Stimulated activated CD4-positive, alpha-beta T cell treated with anti-CD3 and anti-CD28 coated beads, Interleukin-15, amount 100 ng/mL, for 1 hour (primary cell): ENCODE data around the gene TPSD1.
"Not testable (repeated sequence)": the region's sequence is repeated elsewhere in the genome, so short reads cannot be mapped to it uniquely, and the experiment has no call there.

Experiments used
- DNase-seq, 2 donors: peaks; one replicate each; pipeline ENCODE4 v3.0.0-alpha.2; 2020; ENCODE audit warnings: low read depth in 1 of 2, low spot score in 1 of 2

TPSD1 gene

DNA sequence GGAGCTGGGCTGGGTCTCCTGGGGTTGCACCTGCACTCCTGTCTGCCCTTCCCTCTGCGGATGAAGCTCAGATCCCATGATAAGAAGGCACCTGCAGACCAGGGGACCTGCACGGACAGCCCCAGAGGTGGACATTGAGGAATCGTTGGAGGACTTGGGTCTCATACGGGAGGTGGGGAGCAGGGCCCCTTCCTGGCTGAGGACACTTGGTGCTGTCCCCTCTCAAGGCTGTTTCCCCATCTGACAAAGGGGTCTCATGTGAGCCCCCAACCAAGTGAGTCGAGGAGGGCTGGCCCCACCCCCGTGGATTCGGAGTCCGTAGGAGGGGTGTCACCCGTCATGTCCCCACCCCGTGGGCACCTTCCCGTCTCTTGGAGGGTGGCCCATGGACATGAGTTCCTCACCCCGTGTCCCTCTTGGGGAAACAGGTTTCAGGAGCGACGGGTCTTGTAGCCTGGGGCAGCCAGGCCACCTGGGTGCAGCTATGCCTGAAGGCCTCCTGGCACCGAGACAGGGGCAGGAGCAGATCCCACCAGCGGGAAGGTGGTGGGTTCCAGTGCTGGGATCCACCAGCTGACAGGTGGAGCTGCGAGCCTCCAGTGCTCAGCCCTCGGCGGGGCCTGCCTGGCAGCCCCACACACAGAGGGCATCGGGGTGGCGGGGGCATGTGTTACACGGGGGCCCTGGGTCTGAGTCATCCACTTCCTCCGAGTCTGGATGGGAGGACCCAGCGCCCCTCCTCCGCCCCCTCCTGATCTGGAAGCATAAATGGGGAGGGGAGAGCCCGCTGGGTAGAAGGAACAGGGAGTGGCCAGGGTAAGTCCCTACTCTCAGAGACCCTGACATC is at the start of gene TPSD1:
Gene TPSD1 (plus strand): TSS at position 794 of the 847 bp plus-strand sequence. CDS start 212 bp downstream, outside the sequence.
- not testable (repeated sequence) for DNase-seq

DNA sequence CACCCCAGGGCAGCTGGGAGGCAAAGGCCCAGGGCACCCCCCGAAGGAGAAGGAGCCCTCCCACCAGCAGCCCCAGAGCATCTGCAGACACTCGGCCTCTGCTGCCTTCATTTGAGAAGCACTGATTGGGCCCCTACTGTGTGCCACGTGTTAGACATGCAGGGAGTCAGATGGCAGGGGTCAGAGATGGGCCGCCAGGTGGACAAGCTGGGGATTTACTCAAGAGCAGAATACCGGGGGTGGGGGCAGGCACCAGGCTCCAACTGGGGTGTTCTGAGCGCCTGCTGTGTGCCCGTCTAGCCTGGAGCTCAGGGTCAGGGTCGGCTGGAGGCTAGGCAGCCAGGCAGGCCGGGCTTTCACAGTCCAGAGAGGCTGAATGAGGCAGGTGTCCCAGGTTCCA is 49.5 kb upstream of the TPSD1 start:
- no peak for DNase-seq

DNA sequence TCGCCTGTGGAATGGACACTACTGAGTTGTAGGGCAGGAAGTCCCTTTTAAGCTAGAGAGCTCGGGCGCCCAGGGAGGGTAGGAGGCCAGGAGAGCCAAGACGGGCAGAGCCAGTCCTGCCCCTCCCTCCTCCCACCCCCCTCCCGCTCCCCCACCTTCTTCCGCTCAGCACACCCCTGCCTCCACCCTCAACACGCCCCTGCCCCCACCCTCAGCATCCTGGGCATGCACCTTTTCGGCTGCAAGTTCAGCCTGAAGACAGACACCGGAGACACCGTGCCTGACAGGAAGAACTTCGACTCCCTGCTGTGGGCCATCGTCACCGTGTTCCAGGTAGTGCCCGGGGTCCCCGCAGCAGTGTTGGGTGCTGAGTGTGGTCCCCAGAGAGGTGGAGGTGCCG is 49.1 kb upstream of the TPSD1 start:
- DNase-seq = no peak

DNA sequence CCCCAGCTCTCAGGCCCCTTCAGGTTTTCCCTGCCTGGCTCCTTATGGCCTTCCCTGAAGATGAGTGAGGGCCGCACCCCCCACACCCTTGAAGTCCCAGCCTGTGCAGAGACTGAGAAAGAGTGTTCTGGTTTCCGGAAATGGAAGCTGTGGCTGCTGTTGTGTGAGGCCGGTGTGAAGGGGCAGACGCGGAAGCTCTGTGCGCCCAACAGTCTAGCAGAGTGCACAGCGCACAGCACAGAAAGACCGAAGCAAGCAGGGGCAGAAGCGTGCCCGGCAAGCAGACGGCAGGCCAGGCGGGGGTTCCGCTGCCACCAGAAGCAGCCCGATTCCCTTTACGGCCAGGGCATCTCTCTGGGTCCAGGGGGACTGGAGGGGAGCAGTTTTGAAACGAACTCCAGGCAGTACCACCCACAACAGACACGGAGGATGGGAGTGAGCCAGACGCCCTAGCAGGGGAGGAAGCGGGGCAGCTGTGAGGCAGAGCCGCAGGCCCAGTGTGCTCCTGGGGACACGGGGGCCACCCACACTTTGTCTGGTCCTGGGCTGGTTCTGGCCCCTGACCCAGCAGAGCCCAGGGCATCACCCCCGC is 47.5 kb upstream of the TPSD1 start:
- no peak for DNase-seq

DNA sequence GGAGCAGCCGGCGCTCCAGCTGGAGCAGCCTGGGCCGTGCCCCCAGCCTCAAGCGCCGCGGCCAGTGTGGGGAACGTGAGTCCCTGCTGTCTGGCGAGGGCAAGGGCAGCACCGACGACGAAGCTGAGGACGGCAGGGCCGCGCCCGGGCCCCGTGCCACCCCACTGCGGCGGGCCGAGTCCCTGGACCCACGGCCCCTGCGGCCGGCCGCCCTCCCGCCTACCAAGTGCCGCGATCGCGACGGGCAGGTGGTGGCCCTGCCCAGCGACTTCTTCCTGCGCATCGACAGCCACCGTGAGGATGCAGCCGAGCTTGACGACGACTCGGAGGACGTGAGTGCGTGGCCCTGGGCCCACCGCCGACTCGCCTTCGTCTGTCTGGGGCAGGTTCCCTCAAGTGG is 46.8 kb upstream of the TPSD1 start:
- no peak for DNase-seq

DNA sequence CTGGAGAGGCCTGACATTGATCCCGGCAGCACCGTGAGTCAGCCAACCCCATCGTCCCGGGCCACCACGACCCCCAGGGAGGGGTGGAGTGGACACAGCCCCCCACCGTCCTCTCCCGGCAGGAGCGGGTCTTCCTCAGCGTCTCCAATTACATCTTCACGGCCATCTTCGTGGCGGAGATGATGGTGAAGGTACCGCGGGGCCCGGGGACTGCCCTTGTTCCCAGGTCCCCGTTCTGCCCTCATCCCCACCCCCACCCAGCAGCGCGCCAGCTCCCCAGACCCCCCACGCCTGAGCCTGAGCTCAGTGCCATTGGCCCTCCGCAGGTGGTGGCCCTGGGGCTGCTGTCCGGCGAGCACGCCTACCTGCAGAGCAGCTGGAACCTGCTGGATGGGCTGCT is 45.4 kb upstream of the TPSD1 start:
- DNase-seq = no peak

DNA sequence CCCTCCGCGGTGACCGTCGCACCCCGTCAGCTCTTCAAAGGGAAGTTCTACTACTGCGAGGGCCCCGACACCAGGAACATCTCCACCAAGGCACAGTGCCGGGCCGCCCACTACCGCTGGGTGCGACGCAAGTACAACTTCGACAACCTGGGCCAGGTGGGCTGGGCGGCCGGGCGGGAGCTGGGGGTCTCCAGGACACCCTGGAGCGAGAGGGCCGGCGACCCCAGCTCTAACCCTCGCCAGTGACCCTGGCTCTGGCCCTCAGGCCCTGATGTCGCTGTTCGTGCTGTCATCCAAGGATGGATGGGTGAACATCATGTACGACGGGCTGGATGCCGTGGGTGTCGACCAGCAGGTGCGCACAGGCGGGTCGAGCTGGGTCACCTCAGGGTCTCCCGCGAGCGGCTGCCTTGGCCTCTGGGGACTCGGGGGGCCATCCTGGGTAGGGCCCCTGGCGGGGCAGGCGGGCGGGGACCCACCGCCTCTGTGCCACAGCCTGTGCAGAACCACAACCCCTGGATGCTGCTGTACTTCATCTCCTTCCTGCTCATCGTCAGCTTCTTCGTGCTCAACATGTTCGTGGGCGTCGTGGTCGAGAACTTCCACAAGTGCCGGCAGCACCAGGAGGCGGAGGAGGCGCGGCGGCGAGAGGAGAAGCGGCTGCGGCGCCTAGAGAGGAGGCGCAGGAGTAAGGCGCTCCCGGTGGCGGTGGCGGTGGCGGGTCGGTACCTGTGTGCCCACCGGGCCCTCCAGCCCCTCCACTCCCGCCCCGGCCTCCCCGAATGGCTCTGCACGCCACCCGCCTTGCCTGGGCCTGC is 44.2 kb upstream of the TPSD1 start:
- DNase-seq = no peak

DNA sequence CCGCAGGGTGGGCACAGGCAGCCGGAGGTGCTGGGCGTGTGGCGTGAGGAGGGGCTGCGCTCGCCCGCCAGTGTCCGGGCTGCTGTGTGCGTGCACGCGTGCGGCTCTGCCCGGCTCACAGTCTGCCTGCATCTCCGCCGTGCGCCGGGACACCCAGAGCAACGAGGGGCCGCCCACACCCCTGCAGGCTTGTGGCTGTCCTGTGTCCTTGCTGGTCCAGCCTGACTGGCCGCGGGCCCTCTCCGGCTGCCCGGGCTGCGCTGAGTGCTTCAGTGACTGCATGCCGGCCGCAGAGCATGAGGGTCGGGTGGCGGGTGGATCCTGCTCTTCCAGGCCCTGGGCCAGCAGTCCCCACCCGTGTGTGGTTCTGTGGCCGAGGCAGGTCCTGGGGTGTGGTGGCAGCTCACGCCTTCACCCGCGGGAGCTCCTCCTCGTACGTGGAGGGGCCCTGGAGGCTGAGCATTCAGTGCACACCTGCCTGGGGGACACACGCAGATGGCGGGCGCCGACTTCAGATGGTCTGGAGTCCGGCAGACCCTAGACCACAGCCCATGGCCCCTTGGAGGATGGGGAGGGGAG is 43.2 kb upstream of the TPSD1 start:
- no peak for DNase-seq

DNA sequence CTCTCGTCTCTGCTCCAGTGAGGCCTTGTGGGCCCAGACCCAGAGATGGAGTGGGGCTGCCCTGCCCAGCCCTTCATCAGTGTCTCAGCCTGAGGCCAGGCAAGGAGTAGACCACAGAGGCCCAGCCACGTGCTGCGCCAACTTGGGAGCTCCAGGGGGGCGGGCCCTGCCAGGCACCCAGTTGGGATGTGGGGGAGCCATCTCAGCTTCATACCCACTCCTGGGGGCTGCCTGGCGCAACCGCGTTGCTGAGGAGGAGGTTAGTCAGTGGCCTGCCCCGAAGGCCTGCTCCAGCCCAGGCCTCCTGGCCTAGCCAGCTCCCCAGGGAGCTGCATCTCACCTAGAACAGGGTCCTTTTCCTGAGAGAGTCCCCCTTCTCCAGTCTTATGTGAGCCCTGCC is 42.6 kb upstream of the TPSD1 start:
- no peak for DNase-seq

DNA sequence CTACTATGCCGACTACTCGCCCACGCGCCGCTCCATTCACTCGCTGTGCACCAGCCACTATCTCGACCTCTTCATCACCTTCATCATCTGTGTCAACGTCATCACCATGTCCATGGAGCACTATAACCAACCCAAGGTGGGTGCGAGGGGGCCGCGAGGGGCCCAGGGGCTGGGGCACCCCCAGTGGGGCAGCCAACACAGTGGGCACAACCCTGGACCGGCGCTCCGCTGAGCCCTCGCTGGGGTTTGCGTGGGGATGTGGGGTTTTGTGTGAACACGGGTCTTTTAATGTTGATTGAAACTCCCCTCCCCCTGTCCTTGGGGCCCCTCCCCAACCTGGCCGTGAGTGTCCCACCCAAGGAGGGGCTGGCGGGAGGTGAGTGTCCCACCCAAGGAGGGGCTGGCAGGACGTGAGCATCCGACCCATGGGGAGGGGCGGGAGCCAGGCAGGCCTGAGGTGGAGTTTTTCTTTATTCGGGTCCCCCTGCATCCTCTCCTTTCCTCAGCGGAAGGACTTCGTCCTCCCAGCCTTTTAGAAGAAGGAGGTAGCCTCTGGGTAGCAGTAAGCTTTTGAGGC is 42.0 kb upstream of the TPSD1 start:
- no peak for DNase-seq

DNA sequence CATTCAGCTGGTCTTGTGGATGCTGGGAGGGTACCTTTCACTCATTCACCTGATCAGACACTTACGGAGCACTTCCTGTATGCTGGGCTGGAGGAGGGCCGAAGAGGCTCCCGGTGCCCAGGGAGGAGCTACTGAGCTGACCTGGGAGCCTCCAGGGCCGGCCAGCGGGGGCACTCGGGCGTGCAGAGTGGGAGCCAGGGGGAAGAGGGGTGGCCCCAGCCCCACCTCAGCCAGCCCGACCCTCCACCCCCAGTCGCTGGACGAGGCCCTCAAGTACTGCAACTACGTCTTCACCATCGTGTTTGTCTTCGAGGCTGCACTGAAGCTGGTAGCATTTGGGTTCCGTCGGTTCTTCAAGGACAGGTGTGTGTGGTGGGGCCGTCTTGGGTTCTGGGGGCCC is 41.1 kb upstream of the TPSD1 start:
- DNase-seq = no peak

DNA sequence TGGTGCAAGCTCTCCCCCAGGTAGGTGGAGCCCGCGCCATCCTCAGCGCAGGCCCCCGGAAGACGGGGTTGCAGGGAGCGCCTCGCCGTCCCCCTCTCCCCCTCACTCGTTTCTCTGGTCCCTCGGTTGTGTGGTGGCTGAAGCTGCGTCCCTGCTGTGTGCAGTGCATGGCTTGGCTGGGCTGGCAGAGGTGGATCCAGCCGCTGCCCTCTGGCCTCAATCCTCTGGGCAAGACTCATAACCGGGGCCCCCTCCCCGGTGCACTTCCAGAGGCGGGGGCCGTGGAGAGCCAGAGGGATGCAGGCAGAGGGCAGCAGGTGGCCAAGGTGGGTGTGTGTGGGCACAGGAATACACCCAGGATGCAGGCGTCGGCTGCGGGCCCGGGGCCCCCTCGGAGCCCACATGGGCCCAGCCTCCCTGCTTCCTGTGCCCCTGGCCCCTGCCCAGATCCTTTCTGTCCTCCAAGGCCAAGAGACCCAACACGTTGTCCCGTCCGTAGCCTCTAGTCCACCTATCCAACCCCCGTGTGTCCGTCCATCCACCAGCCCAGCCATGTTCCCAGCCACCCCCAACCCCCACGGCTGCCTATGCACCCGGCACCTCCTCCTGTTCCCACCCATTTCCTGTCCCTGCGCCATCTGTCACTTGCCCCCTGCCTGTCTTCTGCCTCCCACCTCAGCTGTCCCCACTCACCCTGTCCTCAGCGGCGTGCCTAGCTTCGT is 40.1 kb upstream of the TPSD1 start:
- DNase-seq = no peak

DNA sequence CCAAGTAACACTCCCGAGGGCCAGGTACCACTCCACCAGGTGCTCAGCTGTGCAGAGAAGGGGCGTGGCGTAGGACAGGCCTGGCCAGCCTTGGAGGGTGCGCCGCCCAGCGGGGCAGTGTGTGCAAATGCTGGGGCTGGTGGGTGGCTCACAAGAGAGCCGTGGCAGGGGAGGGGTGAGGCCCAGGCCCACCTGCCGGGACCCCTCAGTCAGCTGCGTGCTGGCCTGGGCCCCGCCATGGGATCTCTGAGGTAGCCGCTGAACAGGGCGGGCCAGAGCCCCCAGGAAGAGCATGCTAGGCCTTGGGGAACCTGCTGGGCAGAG is 39.6 kb upstream of the TPSD1 start:
- DNase-seq = no peak

DNA sequence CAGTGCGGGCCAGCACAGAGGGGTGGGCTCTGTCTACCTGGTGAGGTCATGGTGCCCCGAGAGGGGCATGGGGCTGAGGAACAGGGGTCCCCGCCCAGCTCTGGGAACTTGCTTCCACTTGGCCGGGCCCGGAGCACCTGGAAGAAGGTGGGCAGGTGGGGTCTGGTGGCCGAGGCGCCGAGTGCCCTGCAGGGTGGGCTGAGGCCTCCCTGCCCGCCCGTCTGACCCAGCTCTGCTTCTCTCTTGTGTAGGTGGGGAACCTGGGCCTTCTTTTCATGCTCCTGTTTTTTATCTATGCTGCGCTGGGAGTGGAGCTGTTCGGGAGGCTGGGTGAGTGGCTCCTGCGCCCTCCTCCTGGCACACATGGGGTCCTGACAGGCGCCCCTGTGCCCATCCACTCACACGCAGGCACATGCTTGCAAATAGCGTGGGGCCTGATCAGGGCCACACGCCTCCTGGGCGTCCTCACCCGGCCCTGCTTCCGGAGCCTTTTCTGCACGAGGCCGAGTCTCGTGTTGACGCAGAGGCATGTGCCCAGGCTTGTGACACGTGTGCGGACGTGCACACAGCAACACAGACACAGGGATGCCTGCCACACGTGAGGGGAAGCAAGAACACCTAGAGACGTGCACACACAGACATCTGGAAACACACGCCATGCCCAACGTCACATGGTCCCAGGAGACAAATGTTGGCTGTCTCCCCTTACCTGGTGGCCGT is 39.0 kb upstream of the TPSD1 start:
- no peak for DNase-seq

DNA sequence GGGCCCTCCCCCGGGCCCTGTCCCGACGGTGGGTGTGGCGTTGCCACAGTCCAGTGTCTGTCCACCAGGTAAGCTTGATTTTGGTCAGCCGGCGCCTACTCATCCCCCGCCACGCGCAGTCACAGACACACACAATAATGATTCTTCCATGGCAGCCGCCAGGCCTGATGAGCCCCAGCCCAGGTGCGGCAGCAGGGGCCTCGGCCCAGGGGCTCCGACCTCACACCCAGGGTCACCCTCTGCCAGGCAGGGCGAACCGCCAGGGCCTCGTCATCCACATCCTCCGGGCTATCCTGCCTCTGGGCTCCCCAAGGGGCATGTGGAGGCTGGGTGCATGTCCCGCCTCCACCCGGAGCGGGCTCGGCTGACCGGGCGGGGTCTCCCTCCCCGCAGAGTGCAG is 38.3 kb upstream of the TPSD1 start:
- no peak for DNase-seq

DNA sequence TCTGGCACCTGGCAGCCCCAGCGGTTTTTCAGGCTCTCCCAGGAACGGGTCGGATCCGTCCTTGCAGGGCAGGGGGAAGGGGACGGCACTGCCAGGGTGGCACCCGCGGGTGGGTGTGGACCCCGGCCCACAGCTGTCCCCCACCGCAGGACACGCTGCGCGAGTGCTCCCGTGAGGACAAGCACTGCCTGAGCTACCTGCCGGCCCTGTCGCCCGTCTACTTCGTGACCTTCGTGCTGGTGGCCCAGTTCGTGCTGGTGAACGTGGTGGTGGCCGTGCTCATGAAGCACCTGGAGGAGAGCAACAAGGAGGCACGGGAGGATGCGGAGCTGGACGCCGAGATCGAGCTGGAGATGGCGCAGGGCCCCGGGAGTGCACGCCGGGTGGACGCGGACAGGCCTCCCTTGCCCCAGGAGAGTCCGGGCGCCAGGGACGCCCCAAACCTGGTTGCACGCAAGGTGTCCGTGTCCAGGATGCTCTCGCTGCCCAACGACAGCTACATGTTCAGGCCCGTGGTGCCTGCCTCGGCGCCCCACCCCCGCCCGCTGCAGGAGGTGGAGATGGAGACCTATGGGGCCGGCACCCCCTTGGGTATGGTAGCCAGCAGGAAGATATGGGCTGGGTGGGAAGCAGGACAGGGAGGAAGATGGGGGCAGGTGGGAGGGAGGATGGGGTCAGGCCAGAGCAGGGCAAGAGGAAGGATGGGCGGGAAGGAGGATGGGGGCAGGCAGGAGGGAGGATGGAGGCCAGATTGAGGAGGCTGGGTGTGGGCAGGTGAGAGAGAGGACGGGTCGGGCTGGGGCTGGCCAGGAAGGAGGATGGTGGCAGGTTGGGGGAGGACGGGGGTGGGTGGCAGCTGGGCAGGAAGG is 37.6 kb upstream of the TPSD1 start:
- DNase-seq = no peak

DNA sequence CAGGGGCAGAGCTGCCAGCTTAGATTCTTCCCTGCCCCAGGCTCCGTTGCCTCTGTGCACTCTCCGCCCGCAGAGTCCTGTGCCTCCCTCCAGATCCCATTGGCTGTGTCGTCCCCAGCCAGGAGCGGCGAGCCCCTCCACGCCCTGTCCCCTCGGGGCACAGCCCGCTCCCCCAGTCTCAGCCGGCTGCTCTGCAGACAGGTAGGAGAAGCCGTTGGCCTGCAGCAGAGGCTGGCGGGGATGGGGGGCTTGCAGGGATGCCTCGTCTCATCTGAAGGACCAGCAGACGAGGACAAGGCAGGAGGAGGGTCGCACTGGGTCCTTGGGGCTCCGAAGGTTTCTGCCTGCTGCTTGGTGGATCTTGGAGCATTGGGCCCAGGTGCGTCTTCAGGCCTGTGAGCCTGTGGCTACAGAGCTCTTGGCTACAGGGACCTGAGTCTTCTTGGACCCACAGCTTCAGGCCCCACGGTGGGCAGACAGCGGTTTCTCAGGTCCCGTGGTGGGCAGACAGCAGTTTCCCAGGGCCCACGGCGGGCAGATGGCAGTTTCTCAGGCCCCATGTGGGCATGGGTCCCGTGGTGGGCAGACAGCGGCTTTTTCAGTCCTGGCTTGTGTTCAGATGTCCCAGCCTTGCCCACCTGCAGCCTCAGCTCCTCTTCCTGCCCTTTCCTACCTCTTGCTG is 36.8 kb upstream of the TPSD1 start:
- no peak for DNase-seq

DNA sequence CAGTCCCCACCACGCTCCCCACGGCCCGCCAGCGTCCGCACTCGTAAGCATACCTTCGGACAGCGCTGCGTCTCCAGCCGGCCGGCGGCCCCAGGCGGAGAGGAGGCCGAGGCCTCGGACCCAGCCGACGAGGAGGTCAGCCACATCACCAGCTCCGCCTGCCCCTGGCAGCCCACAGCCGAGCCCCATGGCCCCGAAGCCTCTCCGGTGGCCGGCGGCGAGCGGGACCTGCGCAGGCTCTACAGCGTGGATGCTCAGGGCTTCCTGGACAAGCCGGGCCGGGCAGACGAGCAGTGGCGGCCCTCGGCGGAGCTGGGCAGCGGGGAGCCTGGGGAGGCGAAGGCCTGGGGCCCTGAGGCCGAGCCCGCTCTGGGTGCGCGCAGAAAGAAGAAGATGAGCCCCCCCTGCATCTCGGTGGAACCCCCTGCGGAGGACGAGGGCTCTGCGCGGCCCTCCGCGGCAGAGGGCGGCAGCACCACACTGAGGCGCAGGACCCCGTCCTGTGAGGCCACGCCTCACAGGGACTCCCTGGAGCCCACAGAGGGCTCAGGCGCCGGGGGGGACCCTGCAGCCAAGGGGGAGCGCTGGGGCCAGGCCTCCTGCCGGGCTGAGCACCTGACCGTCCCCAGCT is 35.7 kb upstream of the TPSD1 start:
- DNase-seq = no peak
